Ishikawa (cell line): Measurements from ENCODE around the gene APBB2.

Experiments
- CEBPB ChIP-seq: IDR thresholded peaks from 2 replicates; pipeline ENCODE4 v1.6.1; 2012
- CREB1 ChIP-seq: IDR thresholded peaks from 2 replicates; pipeline ENCODE4 v1.6.1; 2012; ENCODE audit warnings: low read depth
- EGR1 ChIP-seq: IDR thresholded peaks from 2 replicates; pipeline ENCODE4 v1.6.1; 2012
- EP300 ChIP-seq: IDR thresholded peaks from 2 replicates; pipeline ENCODE4 v1.6.1; 2012; ENCODE audit warnings: borderline replicate concordance
- FOXM1 ChIP-seq: IDR thresholded peaks from 2 replicates; pipeline ENCODE4 v1.6.1; 2012; ENCODE audit warnings: low read depth, borderline replicate concordance
- NFIC ChIP-seq: IDR thresholded peaks from 2 replicates; pipeline ENCODE4 v1.6.1; 2012
- RAD21 ChIP-seq: IDR thresholded peaks from 2 replicates; pipeline ENCODE4 v1.6.1; 2012; ENCODE audit warnings: low read depth
- TAF1 ChIP-seq: IDR thresholded peaks from 2 replicates; pipeline ENCODE4 v1.6.1; 2012; ENCODE audit warnings: low read depth, mild to moderate bottlenecking
- TCF12 ChIP-seq: IDR thresholded peaks from 2 replicates; pipeline ENCODE4 v1.6.1; 2012; ENCODE audit warnings: low read depth
- TEAD4 ChIP-seq: IDR thresholded peaks from 2 replicates; pipeline ENCODE4 v1.6.1; 2012
- YY1 ChIP-seq: IDR thresholded peaks from 2 replicates; pipeline ENCODE4 v1.6.1; 2012; ENCODE audit warnings: low read depth
- ZBTB7A ChIP-seq: IDR thresholded peaks from 2 replicates; pipeline ENCODE4 v1.6.1; 2012; ENCODE audit warnings: low read depth
- TF ChIP-seq, protein P1 (sequence below): IDR thresholded peaks from 2 replicates; pipeline ENCODE4 v1.6.1; 2012; ENCODE audit warnings: low read depth, mild to moderate bottlenecking
- TF ChIP-seq, protein P2 (sequence below): IDR thresholded peaks from 2 replicates; pipeline ENCODE4 v1.6.1; 2012
- TF ChIP-seq, protein P3 (sequence below): IDR thresholded peaks from 2 replicates; pipeline ENCODE4 v1.6.1; 2012

Gene APBB2

DNA sequence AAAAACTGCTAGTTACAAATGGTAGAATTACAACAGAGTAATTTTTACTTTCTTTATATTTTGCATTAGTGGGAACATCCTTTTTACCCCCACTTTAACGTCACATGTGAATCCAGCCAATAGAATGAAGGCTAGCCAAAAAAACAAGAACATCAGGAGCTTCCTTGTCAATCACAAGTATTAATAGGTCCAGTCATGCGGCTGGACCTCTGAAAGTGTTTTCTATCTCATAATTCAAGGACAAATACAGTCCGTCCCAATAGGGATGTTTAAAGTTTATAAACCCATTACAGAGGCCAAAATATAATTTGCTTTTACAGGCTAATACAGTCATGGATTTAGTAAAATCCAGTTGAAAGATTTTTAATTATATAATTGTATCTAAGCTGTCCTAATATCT is 110.7 kb downstream of the APBB2 start:
- TF ChIP-seq FOXM1 = no peak
- no peak for TF ChIP-seq EGR1
- no peak for TF ChIP-seq TCF12
- TF ChIP-seq, protein P1, sequence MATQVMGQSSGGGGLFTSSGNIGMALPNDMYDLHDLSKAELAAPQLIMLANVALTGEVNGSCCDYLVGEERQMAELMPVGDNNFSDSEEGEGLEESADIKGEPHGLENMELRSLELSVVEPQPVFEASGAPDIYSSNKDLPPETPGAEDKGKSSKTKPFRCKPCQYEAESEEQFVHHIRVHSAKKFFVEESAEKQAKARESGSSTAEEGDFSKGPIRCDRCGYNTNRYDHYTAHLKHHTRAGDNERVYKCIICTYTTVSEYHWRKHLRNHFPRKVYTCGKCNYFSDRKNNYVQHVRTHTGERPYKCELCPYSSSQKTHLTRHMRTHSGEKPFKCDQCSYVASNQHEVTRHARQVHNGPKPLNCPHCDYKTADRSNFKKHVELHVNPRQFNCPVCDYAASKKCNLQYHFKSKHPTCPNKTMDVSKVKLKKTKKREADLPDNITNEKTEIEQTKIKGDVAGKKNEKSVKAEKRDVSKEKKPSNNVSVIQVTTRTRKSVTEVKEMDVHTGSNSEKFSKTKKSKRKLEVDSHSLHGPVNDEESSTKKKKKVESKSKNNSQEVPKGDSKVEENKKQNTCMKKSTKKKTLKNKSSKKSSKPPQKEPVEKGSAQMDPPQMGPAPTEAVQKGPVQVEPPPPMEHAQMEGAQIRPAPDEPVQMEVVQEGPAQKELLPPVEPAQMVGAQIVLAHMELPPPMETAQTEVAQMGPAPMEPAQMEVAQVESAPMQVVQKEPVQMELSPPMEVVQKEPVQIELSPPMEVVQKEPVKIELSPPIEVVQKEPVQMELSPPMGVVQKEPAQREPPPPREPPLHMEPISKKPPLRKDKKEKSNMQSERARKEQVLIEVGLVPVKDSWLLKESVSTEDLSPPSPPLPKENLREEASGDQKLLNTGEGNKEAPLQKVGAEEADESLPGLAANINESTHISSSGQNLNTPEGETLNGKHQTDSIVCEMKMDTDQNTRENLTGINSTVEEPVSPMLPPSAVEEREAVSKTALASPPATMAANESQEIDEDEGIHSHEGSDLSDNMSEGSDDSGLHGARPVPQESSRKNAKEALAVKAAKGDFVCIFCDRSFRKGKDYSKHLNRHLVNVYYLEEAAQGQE = no peak
- TF ChIP-seq EP300 = no peak

DNA sequence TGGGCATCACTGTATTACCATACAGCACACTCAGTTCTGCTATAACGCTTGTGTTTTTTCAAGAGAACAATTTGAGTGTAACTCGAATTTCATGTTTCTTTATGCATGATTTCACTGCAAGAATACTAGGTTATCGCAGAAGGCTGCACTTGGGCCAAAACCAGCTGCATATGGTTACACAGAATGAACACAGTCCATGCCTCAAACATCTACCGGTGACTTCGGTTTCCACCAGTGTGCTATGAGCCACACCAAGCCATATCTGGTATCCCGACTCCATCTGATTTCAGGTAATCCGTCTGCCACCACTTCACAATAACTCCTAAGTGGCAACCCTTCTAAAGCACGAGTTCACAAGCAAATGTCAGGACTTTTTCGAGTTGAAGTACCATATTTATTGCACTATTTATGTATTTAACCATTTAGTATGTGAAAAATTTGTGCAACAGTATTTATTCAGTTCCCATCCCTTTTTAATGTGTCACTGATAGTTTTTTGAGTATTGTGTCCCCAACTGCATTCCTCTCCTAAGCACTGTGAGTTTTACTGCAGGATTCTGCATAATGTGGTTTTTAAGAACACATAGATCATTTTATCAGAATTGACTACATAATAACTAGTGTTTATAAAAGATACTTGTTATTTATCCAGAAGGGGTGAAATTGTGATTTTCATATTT is 111.8 kb downstream of the APBB2 start:
- TF ChIP-seq EGR1 (no peak), TCF12 (0 out of 2 replicates have a peak, but pooled peaks have one; percentile 22), NFIC (peak; percentile 44; the same call in 1 of the 2 replicates), ZBTB7A (no peak), TEAD4 (no peak)

DNA sequence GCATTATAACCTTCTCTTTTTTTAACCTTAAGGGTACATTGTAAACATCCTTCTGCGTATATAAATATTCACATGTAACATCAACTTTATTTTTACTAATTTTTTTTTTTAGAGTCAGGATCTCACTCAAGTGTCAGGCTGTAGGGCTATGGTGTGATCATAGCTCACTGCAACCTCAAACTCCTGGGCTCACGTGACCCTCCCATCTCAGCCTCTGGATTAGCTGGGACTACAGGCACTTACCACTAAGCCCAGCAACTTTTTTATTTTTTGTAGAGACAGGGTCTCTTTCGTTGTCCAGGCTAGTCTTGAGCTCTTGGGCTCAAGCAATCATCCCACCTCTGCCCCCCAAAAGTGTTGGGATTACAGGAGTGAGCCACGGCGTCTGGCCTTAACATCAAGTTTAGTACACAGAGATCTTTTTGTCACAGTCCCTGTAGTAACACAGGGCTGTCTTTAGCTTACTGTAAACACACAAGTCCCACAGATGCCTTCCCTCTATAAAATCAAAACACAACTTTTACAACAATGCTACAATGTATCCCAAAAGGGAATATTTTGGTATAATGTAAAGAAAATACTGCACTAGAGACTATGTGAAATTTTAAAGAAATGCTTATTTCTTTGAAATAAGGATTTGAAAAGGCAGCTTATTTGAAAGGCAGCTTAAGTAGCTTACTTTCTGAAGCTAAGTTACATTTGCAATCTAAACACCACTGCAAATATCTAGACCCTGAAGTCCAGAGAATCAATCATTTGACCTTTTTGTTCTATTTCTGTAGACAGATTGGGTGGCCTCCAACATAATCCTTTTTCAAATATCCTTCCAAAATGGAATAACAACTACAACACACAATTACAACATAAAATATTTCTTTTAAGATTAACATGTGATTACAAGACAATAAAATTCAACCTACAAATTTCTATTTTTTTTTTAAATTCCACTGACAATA is 116.0 kb downstream of the APBB2 start:
- TF ChIP-seq, protein P2, sequence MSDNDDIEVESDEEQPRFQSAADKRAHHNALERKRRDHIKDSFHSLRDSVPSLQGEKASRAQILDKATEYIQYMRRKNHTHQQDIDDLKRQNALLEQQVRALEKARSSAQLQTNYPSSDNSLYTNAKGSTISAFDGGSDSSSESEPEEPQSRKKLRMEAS = no peak
- TF ChIP-seq EGR1 (no peak), ZBTB7A (no peak), CREB1 (no peak), FOXM1 (no peak), CEBPB (no peak), RAD21 (no peak), EP300 (no peak)
- TF ChIP-seq, protein P1 = no peak

DNA sequence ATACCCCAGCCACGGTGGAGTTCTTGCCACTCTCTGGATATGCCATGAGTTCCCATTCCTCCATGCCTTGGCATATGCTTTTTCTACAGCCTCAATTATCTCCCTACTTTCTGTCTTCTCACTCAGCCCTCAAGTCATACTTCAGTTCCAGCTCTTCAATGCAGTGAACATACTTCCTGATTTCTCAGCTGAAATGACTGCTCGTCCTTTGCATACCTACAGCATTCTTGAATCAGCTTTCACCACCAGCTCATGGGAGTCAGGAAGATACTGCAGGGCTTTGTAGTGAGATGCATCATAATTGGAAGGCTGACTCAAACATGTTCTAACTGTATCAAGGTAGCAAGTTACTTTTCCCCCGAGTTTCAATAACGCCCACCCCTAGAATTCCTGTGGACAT is 118.4 kb downstream of the APBB2 start:
- TF ChIP-seq EGR1 (no peak), TEAD4 (no peak), CREB1 (no peak), FOXM1 (no peak), YY1 (no peak), RAD21 (no peak)
- TF ChIP-seq, protein P2 = no peak

DNA sequence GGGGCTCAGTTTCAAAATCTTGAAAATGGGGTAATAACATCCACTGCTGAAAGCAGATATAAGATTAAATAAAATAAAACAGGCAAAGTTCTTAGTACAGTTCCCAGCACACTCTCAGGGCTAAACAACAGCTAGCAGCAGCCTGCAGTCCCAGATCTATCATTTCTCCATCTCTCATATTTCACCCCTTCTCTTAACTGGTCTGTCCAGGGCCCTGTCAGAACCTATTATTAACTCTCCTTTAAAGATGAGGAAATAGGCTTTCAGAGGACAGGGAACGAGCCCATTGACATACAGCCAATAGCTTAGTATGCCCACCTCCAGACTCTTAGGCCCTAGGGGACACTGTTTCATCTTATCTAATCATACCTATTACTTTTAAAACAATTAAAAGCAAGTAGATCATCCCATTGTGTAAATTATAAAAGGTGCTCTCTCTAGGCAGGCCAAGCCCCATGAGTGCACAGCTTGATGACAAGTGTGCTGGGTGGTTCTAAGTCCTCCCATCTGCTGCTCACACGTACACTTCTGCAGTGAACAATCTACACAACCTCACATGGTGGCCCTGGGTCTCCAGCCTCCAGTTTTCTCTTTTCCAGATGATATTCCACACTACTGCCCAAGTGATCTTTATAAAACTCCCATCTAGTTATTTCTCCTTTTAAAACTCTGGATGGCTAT is 119.0 kb downstream of the APBB2 start:
- TF ChIP-seq ZBTB7A (no peak), CEBPB (no peak), RAD21 (no peak), NFIC (no peak), YY1 (no peak), TAF1 (no peak), TEAD4 (no peak), FOXM1 (no peak), TCF12 (no peak), CREB1 (no peak), EGR1 (no peak), EP300 (no peak)
- TF ChIP-seq, protein P1 = no peak
- TF ChIP-seq, protein P3, sequence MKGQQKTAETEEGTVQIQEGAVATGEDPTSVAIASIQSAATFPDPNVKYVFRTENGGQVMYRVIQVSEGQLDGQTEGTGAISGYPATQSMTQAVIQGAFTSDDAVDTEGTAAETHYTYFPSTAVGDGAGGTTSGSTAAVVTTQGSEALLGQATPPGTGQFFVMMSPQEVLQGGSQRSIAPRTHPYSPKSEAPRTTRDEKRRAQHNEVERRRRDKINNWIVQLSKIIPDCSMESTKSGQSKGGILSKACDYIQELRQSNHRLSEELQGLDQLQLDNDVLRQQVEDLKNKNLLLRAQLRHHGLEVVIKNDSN = no peak
- TF ChIP-seq, protein P2 = no peak
